Fibroblast of mammary gland (primary cell): ENCODE measurements around the gene HPD.
A peak's percentile ranks its signal among the peaks of the same experiment; 100 is the strongest.

Source experiments
- DNase-seq: peaks from one replicate; pipeline ENCODE4 v3.0.0-alpha.2; 2010; ENCODE audit warnings: low read depth
- H3K4me3 ChIP-seq: 2 replicates; pipeline ENCODE4 v1.5.1; 2011; ENCODE audit warnings: low read depth, mild to moderate bottlenecking, low read length, moderate library complexity; ENCODE audit not compliant: control insufficient read depth
- CTCF ChIP-seq: conservative IDR thresholded peaks from 2 replicates; pipeline ENCODE4 v1.5.1; 2011; ENCODE audit warnings: low read depth, low read length, inconsistent platforms; ENCODE audit not compliant: control insufficient read depth, insufficient read depth

Gene HPD

GRCh38 chr12:121806009-121806545 is 52.6 kb downstream of the HPD start:
- no peak for DNase-seq
- TF ChIP-seq CTCF: no peak
- H3K4me3 ChIP-seq: peak overlapping the region; percentile 69

GRCh38 chr12:121805171-121806008 is 53.3 kb downstream of the HPD start:
- H3K4me3 ChIP-seq: peak overlapping the region; percentile 69
- DNase-seq: peak; percentile 38
- TF ChIP-seq CTCF: no peak

GRCh38 chr12:121804417-121805111 is 54.1 kb downstream of the HPD start:
- H3K4me3 ChIP-seq: peak overlapping the region; percentile 69
- DNase-seq: no peak
- TF ChIP-seq CTCF: no peak

- no peak for TF ChIP-seq CTCF
- DNase-seq: peak; percentile 62
- H3K4me3 ChIP-seq: peak within 1 kb of the TSS; percentile 69
These were observed 54.7 kb downstream of the HPD start, which contains the start of gene SETD1B for GRCh38 chr12:121803861-121804416. Gene SETD1B (plus strand): TSS chr12:121804009. CDS start chr12:121804738, 729 bp downstream.

- H3K4me3 ChIP-seq: peak overlapping the region; percentile 53
- DNase-seq: peak; percentile 93
- no peak for TF ChIP-seq CTCF
These were observed 55.6 kb downstream of the HPD start for GRCh38 chr12:121802843-121803698.

GRCh38 chr12:121802485-121802842 is 56.2 kb downstream of the HPD start:
- no peak for TF ChIP-seq CTCF
- DNase-seq: no peak
- H3K4me3 ChIP-seq: peak overlapping the region; percentile 53
